Upper lobe of left lung (tissue), 4 donors: ENCODE measurements around the gene IVNS1ABP.

ENCODE experiments used
- CTCF ChIP-seq, 6 experiments: fragments of 450-650 bp in 4 of 6; fragments of 200-600 bp in 2 of 6; sonication (generic) in 2 of 6; IDR thresholded peaks; one replicate each; pipeline ENCODE4 v1.5.1; 2016 to 2019; ENCODE audit warnings: antibody characterized with exemption in 6 of 6
- POLR2A ChIP-seq, 4 donors: fragments of 450-650 bp; IDR thresholded peaks; one replicate each; pipeline ENCODE4 v1.5.1; 2016 to 2017; ENCODE audit warnings: antibody characterized with exemption in 4 of 4, mild to moderate bottlenecking in 2 of 4

DNA sequence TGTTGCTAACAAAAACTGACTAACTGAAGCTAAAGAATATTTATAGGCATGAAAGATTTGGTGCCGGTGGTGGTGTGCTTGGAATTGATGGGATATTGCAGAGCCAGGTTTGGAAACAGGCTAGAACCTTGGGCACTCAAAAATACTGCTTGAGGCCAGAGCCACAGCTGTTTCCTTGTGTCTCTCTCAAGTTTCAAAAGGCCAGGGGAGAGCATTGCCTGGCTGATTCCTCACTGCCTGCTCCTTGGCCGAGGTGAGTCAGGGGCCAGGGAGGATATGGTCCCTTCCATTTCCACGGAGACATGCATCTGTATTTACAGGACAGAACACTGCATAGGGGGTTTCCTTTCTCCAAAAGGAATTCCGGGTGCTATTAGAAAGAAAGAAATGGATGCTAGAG, 36.1 kb upstream of the IVNS1ABP start:
- no peak for TF ChIP-seq CTCF (IDR thresholded peaks at IDR 0.05)
- no peak for TF ChIP-seq POLR2A (IDR thresholded peaks at IDR 0.05)
